Esophagus mucosa (tissue), 1 donor: Measurements from ENCODE around the gene MBTD1. TPM values are rescaled to one million over a fixed set of nuclear protein-coding genes. Genes with fewer than 3 reads are reported as not detected.

Experiments
- ATAC-seq: fragments of 200-7000 bp; cut with Tn5 transposase; one replicate; pipeline ENCODE4 v1.9.1; 2020
- total RNA-seq: library from RNA; stranded (reverse); gene quantifications from one replicate; pipeline ENCODE4 v1.2.4, GENCODE V29; 2023
- donor health status: DM: yes; HTN: yes; CAD: no.

MBTD1 gene
- total RNA-seq, 1 donor from 2014 or later = 8.2 TPM

GRCh38 chr17:51142597-51142996, 117.3 kb downstream of the MBTD1 start:
- no peak for ATAC-seq

- no peak for ATAC-seq
These were observed 123.9 kb downstream of the MBTD1 start for GRCh38 chr17:51135956-51136355.

GRCh38 chr17:51133365-51133764, 126.5 kb downstream of the MBTD1 start:
- no peak for ATAC-seq

- no peak for ATAC-seq
These were observed 126.9 kb downstream of the MBTD1 start for GRCh38 chr17:51132964-51133319.

- no peak for ATAC-seq
These were observed 131.8 kb downstream of the MBTD1 start for GRCh38 chr17:51128076-51128475.

Other genes with a start within 250 kb of the MBTD1 start
- 40.4 TPM for gene SPAG9, start 139.2 kb downstream of the MBTD1 start, total RNA-seq
- 108 TPM for gene NME1, start 106.5 kb downstream of the MBTD1 start, total RNA-seq
- 683 TPM for gene NME2, start 93.6 kb downstream of the MBTD1 start, total RNA-seq
- 27.4 TPM for gene UTP18, start 497 bp upstream of the MBTD1 start, total RNA-seq